BLaER1 treated with 17β-estradiol and CSF1 and Interleukin-3, amounts not matched to agents 10 nM and 100 nM (cell line): Measurements from ENCODE around the gene ZNRF3.

Experiments
- H3K27ac ChIP-seq, 11 experiments: shearing (Covaris generic); formaldehyde crosslinking; 2 replicates each; pipeline ENCODE4 v1.8.1; 2022
- H3K27me3 ChIP-seq, 11 experiments: shearing (Covaris generic); formaldehyde crosslinking; 2 replicates each; pipeline ENCODE4 v1.8.1; 2022
- H3K36me3 ChIP-seq, 11 experiments: shearing (Covaris generic); formaldehyde crosslinking; 2 replicates each; pipeline ENCODE4 v1.8.1; 2022
- H3K4me1 ChIP-seq, 10 experiments: shearing (Covaris generic); formaldehyde crosslinking; 2 replicates each; pipeline ENCODE4 v1.8.1; 2022
- H3K4me2 ChIP-seq, 11 experiments: shearing (Covaris generic); formaldehyde crosslinking; 2 replicates each; pipeline ENCODE4 v1.8.1; 2022
- H3K4me3 ChIP-seq, 10 experiments: shearing (Covaris generic); formaldehyde crosslinking; 2 replicates each; pipeline ENCODE4 v1.8.1; 2022
- H3K9ac ChIP-seq, 11 experiments: shearing (Covaris generic); formaldehyde crosslinking; 2 replicates each; pipeline ENCODE4 v1.8.1; 2022
- H3K9me3 ChIP-seq, 11 experiments: shearing (Covaris generic); formaldehyde crosslinking; replicated peaks in 1 of 11; 2 replicates each; pipeline ENCODE4 v1.8.1; 2022
- H4K20me1 ChIP-seq, 11 experiments: shearing (Covaris generic); formaldehyde crosslinking; 2 replicates each; pipeline ENCODE4 v1.8.1; 2022
- Cebpa-rat ChIP-seq, 11 experiments: shearing (Covaris generic); IDR thresholded peaks; 2 replicates each; pipeline ENCODE4 v1.8.1; 2022

Gene ZNRF3

DNA sequence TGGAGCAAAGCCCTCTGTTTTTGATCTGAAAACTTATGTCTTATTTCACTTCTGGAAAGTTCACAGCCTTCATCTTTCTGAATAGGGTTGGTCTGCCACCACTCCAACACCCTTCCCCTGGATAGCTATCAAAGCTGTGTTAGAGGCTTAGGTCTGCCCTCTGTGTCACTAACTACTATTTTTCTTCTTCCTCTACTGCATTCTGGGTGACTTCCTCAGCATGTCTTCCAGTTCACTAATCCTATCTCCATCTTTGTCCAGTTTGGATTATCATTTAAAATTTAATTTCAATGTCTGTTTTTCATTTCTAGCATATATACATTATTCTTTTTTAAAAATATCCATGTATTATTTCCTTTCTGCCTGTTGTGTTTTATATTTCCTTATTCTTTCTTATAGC, 84.6 kb downstream of the ZNRF3 start:
- H4K20me1 ChIP-seq: peaks cover 0 to 87% (median 25%) of the 10 kb centered on the region in 11 experiments; a peak in 16 of 22 replicates
- TF ChIP-seq Cebpa-rat (IDR thresholded peaks at IDR 0.05): no peak
- H3K36me3 ChIP-seq: 0 out of 22 replicates have a peak, but pooled peaks cover 0 to 3% (median 0%) of the 10 kb centered on the region in 11 experiments
- H3K9me3 ChIP-seq: peaks cover 0 to 9% (median 0%) of the 10 kb centered on the region in 11 experiments; a peak in 1 of 22 replicates
- no peak overlapping the region for H3K27ac ChIP-seq
- H3K4me3 ChIP-seq: no peak overlapping the region
- H3K4me2 ChIP-seq: no peak overlapping the region
- H3K9ac ChIP-seq: no peak overlapping the region
- H3K27me3 ChIP-seq: no peaks in the 10 kb centered on the region
- no peaks in the 10 kb centered on the region for H3K4me1 ChIP-seq

DNA sequence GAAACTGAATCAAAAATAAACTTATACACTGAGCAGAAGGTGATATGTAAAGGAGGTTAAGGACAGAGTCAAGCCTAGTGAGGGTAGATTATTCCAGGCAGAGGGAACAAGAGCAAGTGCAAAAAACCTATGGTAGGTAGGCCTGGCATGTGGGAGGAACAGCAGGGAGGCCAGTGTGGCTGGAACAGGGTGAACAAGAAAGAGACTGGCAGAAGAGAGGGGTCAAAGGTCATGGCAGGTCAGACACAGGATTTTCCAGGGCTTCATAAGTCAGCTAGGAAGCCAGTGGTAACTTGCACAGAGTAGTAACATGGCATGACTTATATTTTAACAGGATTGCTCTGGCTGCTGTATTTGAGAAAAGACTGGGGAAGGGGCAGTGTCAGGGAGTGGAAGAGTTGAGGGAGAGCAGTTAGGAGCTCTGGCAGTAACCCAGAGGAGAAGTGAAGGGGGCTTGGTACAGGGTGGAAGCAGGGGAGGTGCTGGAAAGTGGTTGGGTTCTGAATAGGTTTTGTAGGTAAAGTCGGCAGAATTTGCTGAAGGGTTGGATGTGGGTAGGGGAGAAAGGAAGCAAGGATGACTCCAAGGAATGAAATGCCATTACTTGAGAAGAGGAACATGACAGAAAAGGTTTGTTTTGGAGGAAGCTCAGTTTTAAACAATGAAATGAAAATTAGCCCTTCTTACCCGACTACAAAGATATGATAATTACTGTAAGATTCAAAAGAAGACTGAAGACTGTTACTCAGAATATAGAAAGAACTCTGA, 86.2 kb downstream of the ZNRF3 start:
- Histone ChIP-seq H3K9me3 (peaks cover 0 to 9% (median 0%) of the 10 kb centered on the region in 11 experiments; a peak in 1 of 22 replicates), H3K36me3 (0 out of 22 replicates have a peak, but pooled peaks cover 0 to 3% (median 0%) of the 10 kb centered on the region in 11 experiments), H4K20me1 (peaks cover 0 to 83% (median 10%) of the 10 kb centered on the region in 11 experiments; a peak in 13 of 22 replicates), H3K27ac (no peak overlapping the region), H3K9ac (no peak overlapping the region), H3K4me3 (no peak overlapping the region), H3K4me2 (no peak overlapping the region), H3K4me1 (no peaks in the 10 kb centered on the region), H3K27me3 (no peaks in the 10 kb centered on the region)
- no peak for TF ChIP-seq Cebpa-rat (IDR thresholded peaks at IDR 0.05)

DNA sequence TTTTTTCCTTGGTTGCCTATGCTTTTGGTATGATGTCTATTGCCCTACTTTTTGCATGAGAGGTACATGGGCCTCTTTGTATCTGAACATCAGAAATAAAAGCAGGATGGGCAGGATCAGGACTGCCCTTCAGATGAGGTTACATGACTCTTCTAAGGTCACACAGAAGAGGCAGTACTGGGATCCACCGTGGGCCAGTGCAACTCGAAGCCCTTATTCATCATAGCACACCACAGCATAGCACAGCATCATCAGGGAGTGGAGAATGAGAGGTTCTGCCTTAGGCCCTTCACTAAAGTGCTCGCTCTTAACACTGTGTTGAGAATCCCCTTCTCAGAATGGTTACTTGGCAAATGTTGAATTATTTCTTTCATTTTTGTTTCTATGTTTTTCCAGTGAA, 90.0 kb downstream of the ZNRF3 start:
- Histone ChIP-seq H3K4me3 (no peak overlapping the region), H3K4me1 (peaks cover 4 to 16% (median 14%) of the 10 kb centered on the region in 10 experiments; a peak in 17 of 20 replicates), H3K36me3 (0 out of 22 replicates have a peak, but pooled peaks cover 0 to 3% (median 0%) of the 10 kb centered on the region in 11 experiments), H3K27ac (no peak overlapping the region), H4K20me1 (peaks cover 0 to 83% (median 8%) of the 10 kb centered on the region in 11 experiments; a peak in 8 of 22 replicates), H3K9ac (no peak overlapping the region), H3K27me3 (no peaks in the 10 kb centered on the region), H3K4me2 (no peak overlapping the region), H3K9me3 (no peaks in the 10 kb centered on the region)
- TF ChIP-seq Cebpa-rat (IDR thresholded peaks at IDR 0.05): no peak

DNA sequence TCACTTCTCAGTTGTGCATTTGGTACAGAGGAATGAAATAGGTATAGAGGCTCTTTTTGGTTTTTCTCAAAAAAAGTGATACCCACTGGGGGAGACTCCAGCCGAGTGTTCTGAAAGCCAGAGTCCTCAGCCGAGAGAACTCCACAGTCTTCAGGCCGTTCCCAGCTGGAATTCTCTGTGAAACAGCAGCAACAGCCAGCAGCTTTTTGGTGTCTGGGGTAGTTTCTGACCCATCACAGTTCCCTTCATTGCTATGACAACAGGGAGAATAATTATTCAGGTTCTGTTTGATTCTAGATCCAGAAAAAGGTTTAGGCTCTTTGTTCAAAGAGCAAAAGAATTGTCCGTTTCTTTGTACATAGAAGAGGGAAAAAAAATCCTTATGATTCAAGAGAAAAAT, 93.7 kb downstream of the ZNRF3 start:
- H3K4me3 ChIP-seq: no peak overlapping the region
- H3K9me3 ChIP-seq: no peaks in the 10 kb centered on the region
- no peak overlapping the region for H3K27ac ChIP-seq
- no peaks in the 10 kb centered on the region for H3K36me3 ChIP-seq
- H3K4me2 ChIP-seq: peak overlapping the region in 7 of 11 experiments; percentile 3 to 40 (median 25); a peak in 12 of 22 replicates
- H3K9ac ChIP-seq: no peak overlapping the region
- no peak for TF ChIP-seq Cebpa-rat (IDR thresholded peaks at IDR 0.05)
- peaks cover 4 to 16% (median 15%) of the 10 kb centered on the region in 10 experiments; a peak in 17 of 20 replicates for H3K4me1 ChIP-seq
- no peaks in the 10 kb centered on the region for H3K27me3 ChIP-seq
- peaks cover 0 to 65% (median 4%) of the 10 kb centered on the region in 11 experiments; a peak in 8 of 22 replicates for H4K20me1 ChIP-seq

DNA sequence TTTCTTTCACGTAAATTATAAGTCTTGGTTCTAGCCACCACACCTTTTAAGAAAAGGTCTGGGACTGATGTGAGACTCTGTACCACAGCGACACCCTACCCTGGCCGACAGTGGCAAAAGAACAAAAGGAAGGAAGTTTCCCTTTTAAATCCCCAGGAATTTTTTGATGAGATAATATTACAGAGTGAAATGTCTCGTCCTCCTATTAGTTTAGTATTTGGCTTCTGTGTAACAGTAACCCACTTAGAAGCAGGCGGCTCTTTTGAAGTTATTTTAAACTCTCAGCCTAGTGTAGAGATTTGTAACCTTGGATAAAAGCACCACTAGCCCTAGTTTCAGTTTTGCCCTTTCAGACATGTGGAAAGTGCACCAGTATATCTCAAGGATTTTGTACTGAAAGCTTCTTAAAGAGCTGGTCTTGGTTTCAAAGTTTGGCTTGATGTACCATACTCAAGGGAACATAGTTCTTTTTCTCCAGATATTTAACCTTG, 94.2 kb downstream of the ZNRF3 start:
- no peaks in the 10 kb centered on the region for H3K36me3 ChIP-seq
- H3K9me3 ChIP-seq: no peaks in the 10 kb centered on the region
- peaks cover 4 to 19% (median 18%) of the 10 kb centered on the region in 10 experiments; a peak in 19 of 20 replicates for H3K4me1 ChIP-seq
- peak overlapping the region; percentile 10 to 40 (median 22); a peak in 19 of 22 replicates for H3K4me2 ChIP-seq
- H3K9ac ChIP-seq: no peak overlapping the region
- H4K20me1 ChIP-seq: peaks cover 0 to 64% (median 4%) of the 10 kb centered on the region in 11 experiments; a peak in 8 of 22 replicates
- no peak overlapping the region for H3K4me3 ChIP-seq
- H3K27me3 ChIP-seq: no peaks in the 10 kb centered on the region
- H3K27ac ChIP-seq: no peak overlapping the region
- TF ChIP-seq Cebpa-rat (IDR thresholded peaks at IDR 0.05): no peak

DNA sequence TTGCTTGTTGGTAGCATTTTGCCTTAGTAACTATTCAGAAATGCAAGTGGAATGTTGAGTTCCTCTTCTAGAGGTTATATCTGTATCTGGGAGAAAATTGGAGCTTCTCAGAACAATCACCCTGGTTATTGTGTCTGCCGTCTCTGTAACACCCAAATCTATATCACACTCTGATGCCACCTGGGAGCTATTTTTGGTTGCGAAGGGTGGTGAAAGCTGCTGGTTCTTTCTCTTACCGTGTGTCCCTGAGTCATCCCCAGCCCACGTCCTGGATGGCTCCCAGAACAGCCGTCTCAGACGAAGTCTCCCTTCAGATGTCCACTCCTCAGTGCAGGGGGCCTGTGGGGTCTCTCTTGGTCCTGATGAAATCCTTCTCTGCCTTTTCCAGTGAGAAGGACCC, 94.8 kb downstream of the ZNRF3 start:
- Histone ChIP-seq H3K9me3 (no peaks in the 10 kb centered on the region), H3K36me3 (no peaks in the 10 kb centered on the region), H3K4me2 (peak overlapping the region; percentile 10 to 40 (median 22); a peak in 18 of 22 replicates), H3K9ac (no peak overlapping the region), H3K27me3 (no peaks in the 10 kb centered on the region), H3K4me1 (peaks cover 4 to 25% (median 24%) of the 10 kb centered on the region in 10 experiments; a peak in 19 of 20 replicates), H3K4me3 (no peak overlapping the region), H3K27ac (no peak overlapping the region), H4K20me1 (peaks cover 0 to 65% (median 4%) of the 10 kb centered on the region in 11 experiments; a peak in 9 of 22 replicates)
- TF ChIP-seq Cebpa-rat (IDR thresholded peaks at IDR 0.05): no peak

DNA sequence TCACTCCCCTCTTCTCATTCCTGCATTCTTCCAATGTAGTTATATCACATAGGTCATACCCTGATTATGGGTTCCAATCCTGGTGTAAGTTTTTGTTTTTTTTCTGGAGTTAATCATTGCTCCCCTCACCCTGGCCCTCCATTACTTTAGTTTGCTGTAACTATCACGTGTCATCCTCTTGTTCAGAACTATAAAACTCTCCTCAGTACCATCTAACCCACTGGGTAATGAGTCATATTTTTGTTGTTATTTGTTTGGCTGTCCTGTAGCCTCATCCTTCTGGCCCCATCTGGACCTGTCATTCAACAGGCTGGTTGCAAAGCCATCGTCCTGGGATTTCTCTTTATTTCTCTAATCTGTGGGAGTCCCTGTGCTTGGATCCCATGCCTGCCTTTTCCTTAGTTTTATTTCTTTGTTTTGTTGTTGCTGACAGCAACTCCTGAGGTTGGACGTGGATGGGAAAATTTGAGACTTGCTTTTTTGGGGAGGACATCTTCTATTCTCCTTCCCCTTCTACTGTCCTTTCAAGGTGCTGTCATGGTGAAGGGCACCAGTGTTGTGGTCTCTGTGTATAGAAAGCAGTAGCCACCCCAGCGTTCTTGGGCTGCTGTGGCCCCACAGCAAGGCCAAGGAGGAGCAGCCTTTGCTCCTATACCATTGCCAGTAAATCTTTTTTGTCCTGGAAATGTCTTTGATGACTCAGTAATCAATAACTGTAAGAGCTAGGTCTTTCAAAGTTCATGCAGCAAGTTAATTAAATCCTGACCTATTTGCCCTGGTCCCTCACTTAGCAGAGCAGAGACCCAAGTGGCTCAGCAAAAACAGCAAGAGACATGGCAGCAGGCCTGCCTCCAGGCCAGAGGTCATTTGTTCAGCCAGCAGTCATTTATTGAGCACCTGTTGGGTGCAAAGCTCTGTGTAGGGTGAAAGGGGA, 95.8 kb downstream of the ZNRF3 start:
- Histone ChIP-seq H3K4me1 (peaks cover 4 to 34% (median 31%) of the 10 kb centered on the region in 10 experiments; a peak in 19 of 20 replicates), H3K9ac (no peak overlapping the region), H3K9me3 (no peaks in the 10 kb centered on the region), H3K4me3 (no peak overlapping the region), H3K27ac (no peak overlapping the region), H3K36me3 (no peaks in the 10 kb centered on the region), H3K4me2 (no peak overlapping the region), H4K20me1 (peaks cover 0 to 68% (median under 1%) of the 10 kb centered on the region in 11 experiments; a peak in 9 of 22 replicates), H3K27me3 (no peaks in the 10 kb centered on the region)
- TF ChIP-seq Cebpa-rat (IDR thresholded peaks at IDR 0.05): no peak

DNA sequence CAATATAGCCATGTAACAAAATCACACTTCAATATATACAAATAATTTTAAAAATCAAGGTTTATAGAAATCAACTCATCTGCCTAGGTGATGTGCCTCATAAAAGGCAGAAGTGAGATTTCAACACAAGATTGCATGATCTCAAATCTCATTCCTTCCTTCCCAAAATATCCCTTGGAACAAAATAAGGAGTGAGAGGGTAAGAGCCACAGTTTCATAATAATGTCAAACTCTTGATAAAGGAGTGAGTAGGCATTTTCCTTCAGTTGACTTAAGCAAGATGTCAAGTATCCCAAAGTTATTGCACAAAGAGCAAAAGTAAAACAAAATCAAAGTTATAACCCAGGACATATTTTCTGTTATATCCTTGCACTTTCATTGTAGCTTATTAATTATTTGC, 97.0 kb downstream of the ZNRF3 start:
- no peak overlapping the region for H3K4me2 ChIP-seq
- H3K4me1 ChIP-seq: peaks cover 4 to 36% (median 31%) of the 10 kb centered on the region in 10 experiments; a peak in 19 of 20 replicates
- no peak overlapping the region for H3K4me3 ChIP-seq

More for the DNA sequence above, 97.0 kb downstream of the ZNRF3 start:
- peaks cover 0 to 10% (median 0%) of the 10 kb centered on the region in 11 experiments; a peak in 3 of 22 replicates for H3K36me3 ChIP-seq
- H3K27me3 ChIP-seq: no peaks in the 10 kb centered on the region
- H3K9ac ChIP-seq: no peak overlapping the region
- H3K27ac ChIP-seq: no peak overlapping the region
- H4K20me1 ChIP-seq: peaks cover 0 to 66% (median 0%) of the 10 kb centered on the region in 11 experiments; a peak in 8 of 22 replicates
- H3K9me3 ChIP-seq: peaks cover 3 to 9% (median 7%) of the 10 kb centered on the region in 11 experiments; a peak in 17 of 22 replicates
- no peak for TF ChIP-seq Cebpa-rat (IDR thresholded peaks at IDR 0.05)
